Measurements from ENCODE around the gene ABCA1.

The ABCA1 gene

GRCh38 chr9:104750185-104750767 lies 177.7 kb downstream of the ABCA1 start:
- H3K4me1 ChIP-seq (ENCODE audit: insufficient read depth, low read length, severe bottlenecking): peaks cover 36% of the 10 kb centered on the region
- H3K9me2 ChIP-seq (ENCODE audit: low read depth, low read length): no peaks in the 10 kb centered on the region
- H2AFZ ChIP-seq (ENCODE audit: low read length): no peak overlapping the region
- no peak overlapping the region for H3K9ac ChIP-seq (ENCODE audit: low read length)
- no peak overlapping the region; the same call in 1 of the 2 replicates for H3K4me2 ChIP-seq (ENCODE audit: low read length)
- no peak overlapping the region for H3K27ac ChIP-seq (ENCODE audit: low read depth, low read length, poor library complexity, severe bottlenecking)
- H4K20me1 ChIP-seq (ENCODE audit: insufficient read depth, low read length): no peaks in the 10 kb centered on the region
- H3K9me3 ChIP-seq (ENCODE audit: low read length): no peaks in the 10 kb centered on the region
- no peaks in the 10 kb centered on the region for H3K79me2 ChIP-seq (ENCODE audit: insufficient read depth, low read length)
- H3K36me3 ChIP-seq (ENCODE audit: insufficient read depth, low read length): peaks cover 18% of the 10 kb centered on the region; the same call in 1 of the 2 replicates
- H3K27me3 ChIP-seq (ENCODE audit: insufficient read depth, low read length): no peaks in the 10 kb centered on the region
- H3K4me3 ChIP-seq (ENCODE audit: low read depth, low read length, poor library complexity, severe bottlenecking): no peak overlapping the region
- TF ChIP-seq, protein P1, sequence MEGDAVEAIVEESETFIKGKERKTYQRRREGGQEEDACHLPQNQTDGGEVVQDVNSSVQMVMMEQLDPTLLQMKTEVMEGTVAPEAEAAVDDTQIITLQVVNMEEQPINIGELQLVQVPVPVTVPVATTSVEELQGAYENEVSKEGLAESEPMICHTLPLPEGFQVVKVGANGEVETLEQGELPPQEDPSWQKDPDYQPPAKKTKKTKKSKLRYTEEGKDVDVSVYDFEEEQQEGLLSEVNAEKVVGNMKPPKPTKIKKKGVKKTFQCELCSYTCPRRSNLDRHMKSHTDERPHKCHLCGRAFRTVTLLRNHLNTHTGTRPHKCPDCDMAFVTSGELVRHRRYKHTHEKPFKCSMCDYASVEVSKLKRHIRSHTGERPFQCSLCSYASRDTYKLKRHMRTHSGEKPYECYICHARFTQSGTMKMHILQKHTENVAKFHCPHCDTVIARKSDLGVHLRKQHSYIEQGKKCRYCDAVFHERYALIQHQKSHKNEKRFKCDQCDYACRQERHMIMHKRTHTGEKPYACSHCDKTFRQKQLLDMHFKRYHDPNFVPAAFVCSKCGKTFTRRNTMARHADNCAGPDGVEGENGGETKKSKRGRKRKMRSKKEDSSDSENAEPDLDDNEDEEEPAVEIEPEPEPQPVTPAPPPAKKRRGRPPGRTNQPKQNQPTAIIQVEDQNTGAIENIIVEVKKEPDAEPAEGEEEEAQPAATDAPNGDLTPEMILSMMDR (IDR thresholded peaks at IDR 0.05; ENCODE audit: low read length): 0 out of 2 replicates have a peak, but pooled peaks have one; percentile 13
- no peak for TF ChIP-seq EZH2 (IDR thresholded peaks at IDR 0.05; ENCODE audit: borderline replicate concordance, low read length)
- 0 out of 2 replicates have a peak, but pooled peaks cover 4% of the 10 kb centered on the region for H3F3A ChIP-seq (ENCODE audit: insufficient read depth, low read length)

DNA sequence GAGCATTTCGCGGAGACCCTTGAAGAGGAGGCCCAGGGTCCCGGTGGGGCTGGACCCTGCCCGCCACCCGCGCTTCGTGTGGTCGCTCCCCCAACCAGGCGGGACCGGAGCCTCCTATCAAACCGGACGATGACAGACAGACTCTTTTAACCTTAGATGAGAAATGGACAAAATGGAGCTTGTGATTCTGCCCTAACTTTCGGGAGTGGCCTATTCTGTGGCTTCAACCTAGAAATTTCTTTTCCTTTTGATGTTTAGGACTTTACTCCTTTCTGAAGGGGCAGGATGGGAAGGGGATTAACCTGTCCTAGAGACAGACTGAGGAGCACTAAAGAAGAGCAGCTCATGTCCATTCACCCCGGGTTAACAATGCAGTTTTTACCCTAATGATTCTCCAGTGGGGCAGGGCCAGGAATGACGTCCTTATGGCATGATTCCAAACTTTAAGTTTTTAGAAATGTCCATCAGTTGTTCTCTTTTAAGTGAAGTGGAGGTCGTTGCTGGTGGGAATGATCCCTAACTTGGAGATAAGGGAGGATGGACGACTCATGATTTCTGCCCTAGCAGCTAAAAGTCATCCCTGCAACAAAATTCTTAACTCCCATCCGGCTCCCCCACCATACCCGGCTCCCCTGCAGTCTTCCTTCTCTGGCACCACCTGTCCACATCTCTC lies 179.5 kb downstream of the ABCA1 start:
- H3K9me2 ChIP-seq (ENCODE audit: low read depth, low read length): no peaks in the 10 kb centered on the region
- H3K9ac ChIP-seq (ENCODE audit: low read length): peak overlapping the region; percentile 84
- H3K79me2 ChIP-seq (ENCODE audit: insufficient read depth, low read length): no peaks in the 10 kb centered on the region
- no peak overlapping the region for H2AFZ ChIP-seq (ENCODE audit: low read length)
- peaks cover 36% of the 10 kb centered on the region for H3K4me1 ChIP-seq (ENCODE audit: insufficient read depth, low read length, severe bottlenecking)
- no peaks in the 10 kb centered on the region for H3K27me3 ChIP-seq (ENCODE audit: insufficient read depth, low read length)
- H3K4me2 ChIP-seq (ENCODE audit: low read length): peak overlapping the region; percentile 74
- H3K9me3 ChIP-seq (ENCODE audit: low read length): no peaks in the 10 kb centered on the region
- H3K4me3 ChIP-seq (ENCODE audit: low read depth, low read length, poor library complexity, severe bottlenecking): peak overlapping the region; percentile 73
- H3K27ac ChIP-seq (ENCODE audit: low read depth, low read length, poor library complexity, severe bottlenecking): peak overlapping the region; percentile 45
- TF ChIP-seq EZH2 (IDR thresholded peaks at IDR 0.05; ENCODE audit: borderline replicate concordance, low read length): no peak
- TF ChIP-seq, protein P1 (IDR thresholded peaks at IDR 0.05; ENCODE audit: low read length): no peak
- H4K20me1 ChIP-seq (ENCODE audit: insufficient read depth, low read length): no peaks in the 10 kb centered on the region
- H3K36me3 ChIP-seq (ENCODE audit: insufficient read depth, low read length): peaks cover 11% of the 10 kb centered on the region; the same call in 1 of the 2 replicates
- H3F3A ChIP-seq (ENCODE audit: insufficient read depth, low read length): 0 out of 2 replicates have a peak, but pooled peaks cover 4% of the 10 kb centered on the region

DNA sequence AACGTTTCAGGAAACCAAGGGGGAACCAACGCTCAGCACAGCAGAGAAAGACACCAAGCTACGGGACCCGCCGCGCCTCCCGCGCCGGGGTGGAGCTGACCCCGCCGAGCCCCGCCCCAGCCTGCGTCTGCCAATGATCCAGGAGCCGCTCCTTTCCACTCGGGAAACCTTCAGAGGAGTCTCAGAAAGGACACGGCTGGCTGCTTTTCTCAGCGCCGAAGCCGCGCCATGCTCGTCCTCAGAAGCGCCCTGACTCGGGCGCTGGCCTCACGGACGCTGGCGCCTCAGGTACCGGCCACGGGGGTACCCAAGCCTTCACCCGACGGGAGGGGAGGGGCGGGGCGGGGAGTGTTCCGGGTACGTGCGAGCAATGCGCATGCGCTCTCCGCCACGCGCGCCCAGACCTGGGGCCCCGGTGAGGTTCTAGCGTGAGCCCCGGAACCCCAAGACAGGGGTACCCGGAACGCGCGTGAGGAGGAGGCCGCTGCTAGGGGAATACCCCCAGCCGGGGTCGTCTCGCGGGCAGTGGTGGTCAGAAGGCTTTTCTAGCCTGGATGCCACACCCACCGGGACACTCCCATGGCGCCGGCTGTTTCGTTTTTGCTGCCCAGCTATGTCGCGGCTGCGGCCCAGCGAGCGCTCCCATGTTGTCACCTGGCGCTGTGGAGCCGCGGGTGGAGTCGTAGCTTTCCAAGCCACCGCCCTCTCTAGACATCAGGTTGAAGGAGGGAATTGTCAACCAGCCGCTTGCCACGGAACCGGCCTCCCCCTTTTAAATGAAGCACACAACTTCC lies 180.2 kb downstream of the ABCA1 start, which contains the start of gene NIPSNAP3A:
NIPSNAP3A (plus strand) TSS at position 119 of the 794 bp plus-strand sequence; CDS start at position 229, 110 bp downstream.
- Histone ChIP-seq H3K4me3 (ENCODE audit: low read depth, low read length, poor library complexity, severe bottlenecking) (peak within 1 kb of the TSS; percentile 73), H3K27ac (ENCODE audit: low read depth, low read length, poor library complexity, severe bottlenecking) (peak within 1 kb of the TSS; percentile 45)
- TF ChIP-seq, protein P1 (IDR thresholded peaks at IDR 0.05; ENCODE audit: low read length): no peak
- TF ChIP-seq EZH2 (IDR thresholded peaks at IDR 0.05; ENCODE audit: borderline replicate concordance, low read length): no peak

More for the DNA sequence above, 180.2 kb downstream of the ABCA1 start, which contains the start of gene NIPSNAP3A:
- H3K36me3 ChIP-seq (ENCODE audit: insufficient read depth, low read length): peaks cover 11% of the 10 kb centered on the region; the same call in 1 of the 2 replicates
- 0 out of 2 replicates have a peak, but pooled peaks cover under 1% of the 10 kb centered on the region for H3F3A ChIP-seq (ENCODE audit: insufficient read depth, low read length)
- H3K4me2 ChIP-seq (ENCODE audit: low read length): peak within 1 kb of the TSS; percentile 74
- no peak within 1 kb of the TSS; the same call in 1 of the 2 replicates for H2AFZ ChIP-seq (ENCODE audit: low read length)
- peaks cover 36% of the 10 kb centered on the region for H3K4me1 ChIP-seq (ENCODE audit: insufficient read depth, low read length, severe bottlenecking)
- no peaks in the 10 kb centered on the region for H3K79me2 ChIP-seq (ENCODE audit: insufficient read depth, low read length)
- no peaks in the 10 kb centered on the region for H3K9me3 ChIP-seq (ENCODE audit: low read length)
- H3K9ac ChIP-seq (ENCODE audit: low read length): peak within 1 kb of the TSS; percentile 84
- H3K27me3 ChIP-seq (ENCODE audit: insufficient read depth, low read length): no peaks in the 10 kb centered on the region
- H3K9me2 ChIP-seq (ENCODE audit: low read depth, low read length): no peaks in the 10 kb centered on the region
- no peaks in the 10 kb centered on the region for H4K20me1 ChIP-seq (ENCODE audit: insufficient read depth, low read length)
